Osteoblast (primary cell): ENCODE data around the gene CATSPERE. TPM values are rescaled to one million over a fixed set of nuclear protein-coding genes. Genes with fewer than 3 reads are reported as not detected.

ENCODE experiments used
- DNase-seq: peaks from one replicate; pipeline ENCODE4 v3.0.0; 2011; ENCODE audit warnings: low spot score, mixed read lengths; ENCODE audit not compliant: insufficient read length; ENCODE audit errors: missing footprints
- H2AFZ ChIP-seq: 2 replicates; pipeline ENCODE4 v1.6.0; 2011; ENCODE audit warnings: mild to moderate bottlenecking, low read length
- H3K27ac ChIP-seq: 2 replicates; pipeline ENCODE4 v1.5.1; 2011; ENCODE audit warnings: mild to moderate bottlenecking, low read depth, low read length, moderate library complexity
- H3K27me3 ChIP-seq: 2 replicates; pipeline ENCODE4 v1.6.0; 2012; ENCODE audit warnings: mild to moderate bottlenecking, control low read depth, inconsistent platforms, low read length, moderate library complexity; ENCODE audit not compliant: insufficient read depth
- H3K36me3 ChIP-seq: 2 replicates; pipeline ENCODE4 v1.5.1; 2011; ENCODE audit warnings: mild to moderate bottlenecking, low read length, control low read depth, moderate library complexity; ENCODE audit not compliant: insufficient read depth
- H3K4me1 ChIP-seq: 2 replicates; pipeline ENCODE4 v1.5.1; 2011; ENCODE audit warnings: mild to moderate bottlenecking, low read length, control low read depth, moderate library complexity; ENCODE audit not compliant: insufficient read depth
- H3K4me2 ChIP-seq: 2 replicates; pipeline ENCODE4 v1.6.0; 2011; ENCODE audit warnings: mild to moderate bottlenecking, low read length; ENCODE audit not compliant: insufficient read depth
- H3K4me3 ChIP-seq: fragments of 200-600 bp; sonication (generic); 3 replicates; pipeline ENCODE4 v1.5.1; 2012; ENCODE audit warnings: mild to moderate bottlenecking, low read length, inconsistent platforms; ENCODE audit not compliant: insufficient read depth
- H3K79me2 ChIP-seq: 2 replicates; pipeline ENCODE4 v1.6.0; 2012; ENCODE audit warnings: mild to moderate bottlenecking, low read length, control low read depth, inconsistent platforms; ENCODE audit not compliant: insufficient read depth
- H3K9me3 ChIP-seq: 2 replicates; pipeline ENCODE4 v1.5.1; 2011; ENCODE audit warnings: low read depth, low read length, control low read depth
- H4K20me1 ChIP-seq: 2 replicates; pipeline ENCODE4 v1.6.0; 2012; ENCODE audit warnings: mild to moderate bottlenecking, low read length, control low read depth; ENCODE audit not compliant: insufficient read depth
- total RNA-seq: library from RNA; depleted of rRNA; stranded (reverse); fragments of >200 nt; gene quantifications from 2 replicates; pipeline ENCODE4 v1.2.3, GENCODE V29; 2012
- TF ChIP-seq, protein P1 (sequence below): IDR thresholded peaks from 2 replicates; pipeline ENCODE4 v1.5.1; 2011; ENCODE audit warnings: mild to moderate bottlenecking, low read depth, low read length, moderate library complexity; ENCODE audit errors: extremely low read depth

Gene CATSPERE
- total RNA-seq, 1 donor = 1.4 TPM

DNA sequence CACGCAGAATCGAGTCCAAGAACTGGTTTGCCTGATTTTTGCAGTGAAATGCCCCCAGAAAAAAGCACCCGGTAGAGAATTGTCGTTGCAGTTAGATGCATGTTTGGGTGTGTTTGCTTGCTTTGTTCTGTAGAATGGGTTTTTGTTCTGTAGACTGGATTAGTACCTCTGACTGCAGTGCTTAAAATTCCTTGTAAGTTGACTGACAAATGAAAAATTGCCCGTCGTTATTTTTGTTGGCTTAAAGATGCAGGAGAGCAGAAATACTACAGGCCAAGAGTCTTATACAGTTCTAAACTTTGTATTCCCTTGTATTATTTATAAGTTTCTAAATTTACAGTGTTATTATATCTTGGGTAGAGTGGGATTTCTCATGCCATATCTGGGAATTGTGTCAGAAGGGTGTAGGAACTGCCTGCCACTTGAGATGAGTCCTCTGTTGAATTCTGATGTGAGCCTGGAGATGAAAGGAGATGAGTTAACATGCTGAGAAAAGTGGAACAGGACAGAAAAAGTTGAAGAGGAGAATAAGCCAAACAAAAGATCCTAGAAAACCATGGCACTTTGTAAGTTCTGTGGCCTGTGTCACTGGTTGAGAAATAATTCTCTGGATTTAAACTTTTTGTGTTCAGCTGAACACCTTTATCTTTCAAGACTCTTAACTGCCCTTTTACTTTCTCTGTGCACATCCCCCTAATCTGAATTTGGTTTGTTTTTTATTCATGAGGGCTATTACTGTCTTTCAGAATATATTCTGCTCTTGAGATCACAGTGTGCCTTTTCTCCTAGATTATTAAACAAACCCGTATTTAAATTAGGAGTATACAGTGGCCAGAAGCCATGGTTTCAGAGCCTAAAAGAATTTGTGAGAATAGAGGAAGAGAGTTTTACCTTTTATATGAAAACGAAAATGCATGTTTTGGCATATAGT lies 193.3 kb downstream of the CATSPERE start:
- peak; percentile 66 for DNase-seq
- Histone ChIP-seq H2AFZ (no peak overlapping the region), H3K4me1 (peaks cover 17% of the 10 kb centered on the region), H3K36me3 (peaks cover 7% of the 10 kb centered on the region), H3K27ac (peak overlapping the region; percentile 69), H3K4me2 (peak overlapping the region; percentile 87), H4K20me1 (peaks cover 32% of the 10 kb centered on the region), H3K4me3 (peak overlapping the region; percentile 90), H3K79me2 (peaks cover 61% of the 10 kb centered on the region), H3K27me3 (no peaks in the 10 kb centered on the region), H3K9me3 (no peaks in the 10 kb centered on the region)
- TF ChIP-seq, protein P1, sequence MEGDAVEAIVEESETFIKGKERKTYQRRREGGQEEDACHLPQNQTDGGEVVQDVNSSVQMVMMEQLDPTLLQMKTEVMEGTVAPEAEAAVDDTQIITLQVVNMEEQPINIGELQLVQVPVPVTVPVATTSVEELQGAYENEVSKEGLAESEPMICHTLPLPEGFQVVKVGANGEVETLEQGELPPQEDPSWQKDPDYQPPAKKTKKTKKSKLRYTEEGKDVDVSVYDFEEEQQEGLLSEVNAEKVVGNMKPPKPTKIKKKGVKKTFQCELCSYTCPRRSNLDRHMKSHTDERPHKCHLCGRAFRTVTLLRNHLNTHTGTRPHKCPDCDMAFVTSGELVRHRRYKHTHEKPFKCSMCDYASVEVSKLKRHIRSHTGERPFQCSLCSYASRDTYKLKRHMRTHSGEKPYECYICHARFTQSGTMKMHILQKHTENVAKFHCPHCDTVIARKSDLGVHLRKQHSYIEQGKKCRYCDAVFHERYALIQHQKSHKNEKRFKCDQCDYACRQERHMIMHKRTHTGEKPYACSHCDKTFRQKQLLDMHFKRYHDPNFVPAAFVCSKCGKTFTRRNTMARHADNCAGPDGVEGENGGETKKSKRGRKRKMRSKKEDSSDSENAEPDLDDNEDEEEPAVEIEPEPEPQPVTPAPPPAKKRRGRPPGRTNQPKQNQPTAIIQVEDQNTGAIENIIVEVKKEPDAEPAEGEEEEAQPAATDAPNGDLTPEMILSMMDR = no peak

DNA sequence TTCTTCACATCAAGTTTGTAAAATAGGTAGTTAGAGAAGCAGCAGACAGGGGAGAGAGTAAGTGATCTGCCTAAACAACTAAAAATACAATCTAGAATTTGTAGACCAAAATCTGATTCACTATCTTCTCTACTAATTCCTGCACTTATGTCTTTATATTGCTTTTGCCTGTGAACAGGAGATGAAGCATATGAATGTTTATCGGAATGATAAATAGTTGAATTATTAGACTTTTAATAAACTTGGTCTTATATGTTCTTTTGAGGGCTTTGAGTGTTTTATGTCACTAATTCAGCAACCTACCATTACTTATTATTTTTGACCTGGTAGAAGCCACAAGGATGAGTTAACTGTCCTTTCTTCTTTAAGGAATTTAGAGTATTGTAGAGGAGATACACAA lies 194.1 kb downstream of the CATSPERE start:
- H3K27me3 ChIP-seq = no peaks in the 10 kb centered on the region
- H3K4me1 ChIP-seq = peaks cover 17% of the 10 kb centered on the region
- no peak overlapping the region for H3K27ac ChIP-seq
- peak overlapping the region; percentile 87 for H3K4me2 ChIP-seq
- peaks cover 7% of the 10 kb centered on the region for H3K36me3 ChIP-seq
- H3K9me3 ChIP-seq = no peaks in the 10 kb centered on the region
- TF ChIP-seq, protein P1 = no peak
- no peak overlapping the region for H2AFZ ChIP-seq
- no peak for DNase-seq
- H3K4me3 ChIP-seq = no peak overlapping the region
- H4K20me1 ChIP-seq = peaks cover 32% of the 10 kb centered on the region
- peaks cover 68% of the 10 kb centered on the region for H3K79me2 ChIP-seq

DNA sequence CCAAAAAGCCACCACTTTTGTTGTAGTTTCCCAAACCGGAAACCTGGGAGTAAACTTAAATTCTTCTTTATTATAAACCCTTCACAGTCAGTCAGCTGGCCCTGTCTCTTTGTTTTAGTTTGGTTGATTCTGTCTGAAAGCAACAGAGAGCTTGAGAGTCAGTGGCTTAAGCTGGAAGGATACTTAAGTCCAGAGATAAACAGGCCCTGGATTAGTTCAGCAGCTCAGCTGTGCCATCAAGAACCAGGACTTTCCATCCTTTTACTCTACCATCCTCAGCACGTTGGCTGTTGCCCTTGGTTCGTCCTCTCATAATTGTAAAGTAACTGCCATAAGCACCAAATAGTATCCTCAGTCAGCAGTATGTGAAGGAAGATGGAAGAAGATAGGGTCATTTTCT lies 196.3 kb downstream of the CATSPERE start:
- H3K4me3 ChIP-seq = no peak overlapping the region
- no peak overlapping the region for H2AFZ ChIP-seq
- peaks cover 78% of the 10 kb centered on the region for H3K79me2 ChIP-seq
- H3K4me1 ChIP-seq = peaks cover 17% of the 10 kb centered on the region
- TF ChIP-seq, protein P1 = no peak
- no peak overlapping the region for H3K27ac ChIP-seq
- DNase-seq = no peak
- peaks cover 7% of the 10 kb centered on the region for H3K36me3 ChIP-seq
- no peak overlapping the region for H3K4me2 ChIP-seq
- H4K20me1 ChIP-seq = peaks cover 32% of the 10 kb centered on the region
- no peaks in the 10 kb centered on the region for H3K9me3 ChIP-seq
- no peaks in the 10 kb centered on the region for H3K27me3 ChIP-seq

DNA sequence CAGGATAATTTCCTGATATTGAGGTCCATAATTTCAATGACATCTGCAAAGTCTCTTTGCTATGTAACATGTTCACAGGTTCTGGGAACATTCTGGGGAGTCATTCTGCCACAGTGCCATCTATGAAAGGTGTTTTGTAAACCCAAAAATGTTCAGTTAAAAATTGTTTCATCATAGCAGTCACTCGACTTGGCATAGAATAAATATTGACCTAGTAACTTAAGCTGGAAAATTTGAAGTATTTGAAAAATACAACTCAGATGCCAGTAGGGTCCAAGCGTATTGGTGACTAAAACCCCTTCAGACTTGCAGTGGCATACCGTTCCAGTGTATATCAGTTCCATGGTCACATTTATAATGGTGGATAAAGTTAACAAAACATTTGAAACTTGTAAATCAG lies 198.6 kb downstream of the CATSPERE start:
- Histone ChIP-seq H3K79me2 (peaks cover 80% of the 10 kb centered on the region), H3K9me3 (no peaks in the 10 kb centered on the region), H3K27me3 (no peaks in the 10 kb centered on the region), H4K20me1 (peaks cover 22% of the 10 kb centered on the region), H2AFZ (no peak overlapping the region), H3K4me1 (peaks cover 11% of the 10 kb centered on the region), H3K27ac (no peak overlapping the region), H3K36me3 (peaks cover 7% of the 10 kb centered on the region), H3K4me2 (no peak overlapping the region), H3K4me3 (no peak overlapping the region)
- TF ChIP-seq, protein P1 = no peak
- DNase-seq = peak; percentile 73
